ENCODE data around the gene PRM3.

Gene PRM3, protein sequence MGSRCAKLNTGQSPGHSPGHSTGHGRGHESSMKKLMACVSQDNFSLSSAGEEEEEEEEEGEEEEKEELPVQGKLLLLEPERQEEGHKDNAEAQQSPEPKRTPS

GRCh38 chr16:11272921-11273720 lies at the start of gene PRM3:
Gene PRM3 (minus strand): TSS chr16:11273629. CDS start chr16:11273595, 34 bp downstream.
- Histone ChIP-seq H3K4me1 (ENCODE audit: insufficient read depth, low read length) (peaks cover 8% of the 10 kb centered on the region; the same call in 1 of the 2 replicates), H3K9ac (ENCODE audit: low read depth, low read length) (no peak within 1 kb of the TSS), H3K36me3 (ENCODE audit: insufficient read depth, low read length) (no peaks in the 10 kb centered on the region), H3K9me3 (ENCODE audit: control insufficient read depth, insufficient read depth, low read length) (no peaks in the 10 kb centered on the region)

DNA sequence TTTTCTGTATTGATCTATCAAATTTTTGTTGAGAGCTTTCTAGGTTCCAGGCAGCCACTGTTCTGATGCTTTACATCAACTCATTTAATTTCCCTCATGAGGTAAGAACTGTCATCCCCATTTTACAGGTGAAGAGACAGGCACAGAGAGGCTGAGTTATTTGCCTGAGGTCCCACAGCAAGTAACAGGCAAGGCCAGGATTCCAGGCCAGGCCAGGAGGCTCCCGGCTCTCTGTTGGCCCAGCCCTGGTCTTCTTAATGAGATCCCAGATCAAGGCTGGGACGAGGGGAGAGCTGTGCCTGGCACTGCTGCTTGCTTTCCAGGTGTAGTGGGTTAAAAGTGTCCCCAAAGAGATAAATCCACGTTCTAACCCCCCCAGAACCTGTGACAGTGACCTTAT lies 49.4 kb upstream of the PRM3 start:
- H3K4me1 ChIP-seq (ENCODE audit: insufficient read depth, low read length): peaks cover 14% of the 10 kb centered on the region; the same call in 1 of the 2 replicates

DNA sequence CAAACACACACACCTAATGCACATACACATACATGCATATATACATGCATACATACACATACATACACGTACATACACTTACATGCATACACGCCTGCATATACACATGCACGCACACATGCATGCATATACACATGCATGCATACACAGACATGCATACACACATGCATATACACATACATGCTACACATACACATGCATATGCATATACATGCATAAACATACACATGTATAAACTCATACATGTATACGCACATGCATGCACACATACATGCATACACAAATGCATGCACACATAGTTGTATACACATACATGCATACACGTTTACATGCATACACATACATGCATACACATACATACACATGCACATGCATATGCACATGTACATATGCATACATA lies 48.2 kb upstream of the PRM3 start:
- no peaks in the 10 kb centered on the region; the same call in 1 of the 2 replicates for H3K36me3 ChIP-seq (ENCODE audit: insufficient read depth, low read length)
- peaks cover 7% of the 10 kb centered on the region; the same call in 1 of the 2 replicates for H3K4me1 ChIP-seq (ENCODE audit: insufficient read depth, low read length)
- H3K9ac ChIP-seq (ENCODE audit: low read depth, low read length): no peak overlapping the region
- H3K9me3 ChIP-seq (ENCODE audit: control insufficient read depth, insufficient read depth, low read length): no peaks in the 10 kb centered on the region

More for the DNA sequence above, 49.4 kb upstream of the PRM3 start:
- Histone ChIP-seq H3K9me3 (ENCODE audit: control insufficient read depth, insufficient read depth, low read length) (no peaks in the 10 kb centered on the region), H3K36me3 (ENCODE audit: insufficient read depth, low read length) (no peaks in the 10 kb centered on the region; the same call in 1 of the 2 replicates), H3K9ac (ENCODE audit: low read depth, low read length) (no peak overlapping the region)

DNA sequence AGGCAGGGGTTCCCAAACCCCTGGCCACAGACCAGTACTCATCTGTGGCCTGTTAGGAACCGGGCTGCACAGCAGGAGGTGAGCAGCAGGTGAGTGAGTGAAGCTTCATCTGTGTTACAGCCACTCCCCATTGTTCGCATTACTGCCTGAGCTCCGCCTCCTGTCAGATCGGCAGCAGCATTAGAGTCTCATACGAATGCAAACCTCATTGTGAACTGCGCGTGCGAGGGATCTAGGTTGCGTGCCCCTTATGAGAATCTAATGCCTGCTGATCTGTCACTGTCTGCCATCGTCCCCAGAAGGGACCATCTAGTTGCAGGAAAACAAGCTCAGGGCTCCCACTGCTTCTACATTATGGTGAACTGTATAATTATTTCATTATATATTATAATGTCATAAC lies 46.7 kb upstream of the PRM3 start:
- Histone ChIP-seq H3K4me1 (ENCODE audit: insufficient read depth, low read length) (peaks cover 13% of the 10 kb centered on the region; the same call in 1 of the 2 replicates), H3K9ac (ENCODE audit: low read depth, low read length) (no peak overlapping the region), H3K9me3 (ENCODE audit: control insufficient read depth, insufficient read depth, low read length) (no peaks in the 10 kb centered on the region), H3K36me3 (ENCODE audit: insufficient read depth, low read length) (no peaks in the 10 kb centered on the region; the same call in 1 of the 2 replicates)

- no peak overlapping the region for H3K9ac ChIP-seq (ENCODE audit: low read depth, low read length)
- H3K9me3 ChIP-seq (ENCODE audit: control insufficient read depth, insufficient read depth, low read length): no peaks in the 10 kb centered on the region
- no peaks in the 10 kb centered on the region; the same call in 1 of the 2 replicates for H3K36me3 ChIP-seq (ENCODE audit: insufficient read depth, low read length)
- peaks cover 18% of the 10 kb centered on the region; the same call in 1 of the 2 replicates for H3K4me1 ChIP-seq (ENCODE audit: insufficient read depth, low read length)
Measured at GRCh38 chr16:11319529-11320146, 46.2 kb upstream of the PRM3 start.

GRCh38 chr16:11318817-11319216 lies 45.4 kb upstream of the PRM3 start:
- Histone ChIP-seq H3K4me1 (ENCODE audit: insufficient read depth, low read length) (peaks cover 25% of the 10 kb centered on the region), H3K9me3 (ENCODE audit: control insufficient read depth, insufficient read depth, low read length) (no peaks in the 10 kb centered on the region), H3K36me3 (ENCODE audit: insufficient read depth, low read length) (no peaks in the 10 kb centered on the region; the same call in 1 of the 2 replicates), H3K9ac (ENCODE audit: low read depth, low read length) (no peak overlapping the region)

GRCh38 chr16:11316331-11317015 lies 43.0 kb upstream of the PRM3 start:
- Histone ChIP-seq H3K9ac (ENCODE audit: low read depth, low read length) (peak overlapping the region; percentile 19), H3K36me3 (ENCODE audit: insufficient read depth, low read length) (no peaks in the 10 kb centered on the region; the same call in 1 of the 2 replicates), H3K9me3 (ENCODE audit: control insufficient read depth, insufficient read depth, low read length) (no peaks in the 10 kb centered on the region), H3K4me1 (ENCODE audit: insufficient read depth, low read length) (peaks cover 40% of the 10 kb centered on the region)

DNA sequence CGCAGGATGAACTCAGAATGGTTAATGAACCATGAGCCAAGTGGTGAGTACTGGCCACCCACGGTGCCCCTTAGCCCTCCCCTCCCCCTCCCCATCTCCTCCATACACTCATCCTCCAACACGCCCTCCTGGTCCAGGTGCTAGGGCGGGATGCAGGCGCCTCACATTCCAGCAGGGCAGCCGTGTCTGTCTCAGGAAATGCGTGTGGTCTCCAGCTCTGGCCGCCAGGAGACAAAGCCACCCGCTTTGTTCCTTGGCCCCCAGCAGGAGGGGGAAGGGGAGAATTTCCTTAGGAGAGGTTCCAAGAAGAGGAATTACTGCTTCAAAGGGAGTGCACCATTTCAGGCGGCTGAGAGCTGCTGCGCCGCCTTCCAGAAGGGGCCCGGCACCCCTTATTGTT lies 42.1 kb upstream of the PRM3 start:
- Histone ChIP-seq H3K4me1 (ENCODE audit: insufficient read depth, low read length) (peaks cover 40% of the 10 kb centered on the region), H3K9me3 (ENCODE audit: control insufficient read depth, insufficient read depth, low read length) (no peaks in the 10 kb centered on the region), H3K36me3 (ENCODE audit: insufficient read depth, low read length) (no peaks in the 10 kb centered on the region; the same call in 1 of the 2 replicates), H3K9ac (ENCODE audit: low read depth, low read length) (peak overlapping the region; percentile 19)

GRCh38 chr16:11314309-11314894 lies 41.0 kb upstream of the PRM3 start:
- no peak overlapping the region for H3K9ac ChIP-seq (ENCODE audit: low read depth, low read length)
- no peaks in the 10 kb centered on the region; the same call in 1 of the 2 replicates for H3K36me3 ChIP-seq (ENCODE audit: insufficient read depth, low read length)
- H3K9me3 ChIP-seq (ENCODE audit: control insufficient read depth, insufficient read depth, low read length): no peaks in the 10 kb centered on the region
- H3K4me1 ChIP-seq (ENCODE audit: insufficient read depth, low read length): peaks cover 38% of the 10 kb centered on the region

- Histone ChIP-seq H3K9ac (ENCODE audit: low read depth, low read length) (no peak overlapping the region), H3K9me3 (ENCODE audit: control insufficient read depth, insufficient read depth, low read length) (no peaks in the 10 kb centered on the region), H3K36me3 (ENCODE audit: insufficient read depth, low read length) (no peaks in the 10 kb centered on the region), H3K4me1 (ENCODE audit: insufficient read depth, low read length) (peaks cover 40% of the 10 kb centered on the region)
Measured at GRCh38 chr16:11313493-11314308, 40.3 kb upstream of the PRM3 start.

DNA sequence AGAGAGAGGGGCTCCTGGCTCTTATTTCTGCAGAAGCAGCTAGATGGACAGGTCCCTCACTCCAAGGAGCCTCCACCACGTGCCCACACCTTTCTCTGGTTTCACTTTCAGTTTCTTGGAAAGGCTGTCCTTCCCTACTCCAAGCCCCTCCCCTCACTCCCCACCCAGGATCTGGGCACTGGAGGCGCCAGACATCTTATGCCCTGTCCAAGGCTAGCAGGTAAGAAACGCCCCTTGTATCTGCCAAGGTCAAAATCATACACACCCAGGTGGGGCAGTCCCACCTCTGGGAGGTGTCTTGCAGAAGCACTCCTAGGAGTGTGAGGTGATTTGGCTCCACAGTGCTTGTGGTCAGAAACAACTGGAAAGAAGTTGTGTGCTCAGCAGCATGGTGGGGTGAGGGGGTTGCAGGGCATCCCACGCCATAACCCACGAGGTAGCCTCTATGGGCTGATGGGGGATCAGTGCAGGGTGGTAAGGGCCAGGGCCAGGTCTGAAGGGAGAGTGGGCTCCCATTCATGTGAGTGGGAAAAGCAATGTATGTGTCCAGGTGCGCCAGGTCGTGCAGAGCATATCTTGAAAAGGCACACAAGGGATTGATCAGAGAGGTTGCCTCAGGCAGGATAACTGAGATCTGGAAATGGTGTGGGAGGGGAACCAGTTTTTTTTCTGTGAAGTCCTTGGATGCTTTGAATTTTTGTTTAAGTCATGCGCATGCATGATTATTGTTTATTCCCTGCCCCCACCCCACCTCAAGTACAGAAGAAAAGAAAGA lies 39.5 kb upstream of the PRM3 start:
- peaks cover 44% of the 10 kb centered on the region for H3K4me1 ChIP-seq (ENCODE audit: insufficient read depth, low read length)
- H3K9me3 ChIP-seq (ENCODE audit: control insufficient read depth, insufficient read depth, low read length): no peaks in the 10 kb centered on the region
- H3K36me3 ChIP-seq (ENCODE audit: insufficient read depth, low read length): no peaks in the 10 kb centered on the region
- peak overlapping the region; percentile 26; the same call in 1 of the 2 replicates for H3K9ac ChIP-seq (ENCODE audit: low read depth, low read length)

DNA sequence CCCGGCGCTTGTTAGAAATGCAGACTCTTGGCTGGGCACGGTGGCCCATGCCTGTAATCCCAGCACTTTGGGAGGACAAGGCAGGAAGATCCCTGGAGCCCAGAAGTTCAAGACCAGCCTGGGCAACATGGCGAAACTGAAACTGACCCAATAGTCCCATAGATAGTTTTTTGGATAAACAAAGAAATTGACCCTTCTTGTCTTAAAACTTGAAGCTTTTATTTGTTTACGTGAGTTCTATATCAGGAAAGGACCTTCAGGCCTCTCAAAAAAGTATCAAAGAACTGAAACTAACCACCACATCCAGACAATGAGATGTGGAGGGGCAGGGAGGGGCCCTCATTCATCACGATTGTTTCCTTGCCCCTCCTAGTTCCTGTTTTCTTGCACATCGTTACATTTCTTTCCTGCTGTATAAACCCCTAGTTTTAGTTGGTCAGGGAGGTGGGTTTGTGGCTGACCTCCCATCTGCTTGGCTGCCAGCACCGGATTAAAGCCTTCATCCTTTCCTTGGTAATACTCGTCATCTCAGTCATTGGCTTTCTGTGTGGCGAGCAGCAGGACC lies 37.6 kb upstream of the PRM3 start:
- no peaks in the 10 kb centered on the region for H3K9me3 ChIP-seq (ENCODE audit: control insufficient read depth, insufficient read depth, low read length)
- no peaks in the 10 kb centered on the region for H3K36me3 ChIP-seq (ENCODE audit: insufficient read depth, low read length)
- H3K4me1 ChIP-seq (ENCODE audit: insufficient read depth, low read length): peaks cover 41% of the 10 kb centered on the region
- H3K9ac ChIP-seq (ENCODE audit: low read depth, low read length): no peak overlapping the region
